GM13976 (cell line): ENCODE data around the gene SMYD4.
"Not testable (repeated sequence)": the region's sequence is repeated elsewhere in the genome, so short reads cannot be mapped to it uniquely, and the experiment has no call there.

Experiments used
- DNase-seq: peaks from one replicate; pipeline ENCODE4 v3.0.0; 2012; ENCODE audit warnings: low spot score
- in situ Hi-C: fragments of 300-500 bp; cut with MboI; formaldehyde crosslinking; loops from one replicate; pipeline ENCODE4 v1.12.0; 2022; ENCODE audit warnings: low sequenced_read_pairs, mixed read lengths, inconsistent platforms; ENCODE audit not compliant: unreplicated experiment
- TF ChIP-seq, protein P1 (sequence below): IDR thresholded peaks from 2 replicates; pipeline ENCODE4 v1.5.1; 2012; ENCODE audit warnings: borderline replicate concordance, mild to moderate bottlenecking; ENCODE audit not compliant: insufficient read depth; ENCODE audit errors: extremely low read depth, missing control alignments, control extremely low read depth

Gene SMYD4

DNA sequence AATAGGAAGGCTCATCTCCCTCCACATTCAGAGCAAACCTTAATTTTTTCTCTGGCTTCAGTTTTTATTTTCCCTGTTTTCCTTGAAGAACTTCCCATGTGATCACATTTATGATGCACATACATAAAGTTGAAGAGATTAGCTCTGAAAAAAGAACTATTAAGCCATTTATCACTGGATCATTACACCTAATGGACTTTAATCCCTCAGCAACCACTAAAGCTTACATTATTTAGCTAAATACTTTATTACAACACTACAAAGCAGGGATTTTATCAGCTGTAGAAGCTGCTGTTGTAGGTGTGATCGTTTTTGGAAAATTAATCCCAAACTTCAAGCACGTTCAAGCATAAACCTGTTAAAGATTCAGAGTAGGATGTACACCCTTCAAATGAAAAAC, 21.1 kb downstream of the SMYD4 start:
- TF ChIP-seq, protein P1, sequence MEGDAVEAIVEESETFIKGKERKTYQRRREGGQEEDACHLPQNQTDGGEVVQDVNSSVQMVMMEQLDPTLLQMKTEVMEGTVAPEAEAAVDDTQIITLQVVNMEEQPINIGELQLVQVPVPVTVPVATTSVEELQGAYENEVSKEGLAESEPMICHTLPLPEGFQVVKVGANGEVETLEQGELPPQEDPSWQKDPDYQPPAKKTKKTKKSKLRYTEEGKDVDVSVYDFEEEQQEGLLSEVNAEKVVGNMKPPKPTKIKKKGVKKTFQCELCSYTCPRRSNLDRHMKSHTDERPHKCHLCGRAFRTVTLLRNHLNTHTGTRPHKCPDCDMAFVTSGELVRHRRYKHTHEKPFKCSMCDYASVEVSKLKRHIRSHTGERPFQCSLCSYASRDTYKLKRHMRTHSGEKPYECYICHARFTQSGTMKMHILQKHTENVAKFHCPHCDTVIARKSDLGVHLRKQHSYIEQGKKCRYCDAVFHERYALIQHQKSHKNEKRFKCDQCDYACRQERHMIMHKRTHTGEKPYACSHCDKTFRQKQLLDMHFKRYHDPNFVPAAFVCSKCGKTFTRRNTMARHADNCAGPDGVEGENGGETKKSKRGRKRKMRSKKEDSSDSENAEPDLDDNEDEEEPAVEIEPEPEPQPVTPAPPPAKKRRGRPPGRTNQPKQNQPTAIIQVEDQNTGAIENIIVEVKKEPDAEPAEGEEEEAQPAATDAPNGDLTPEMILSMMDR = no peak
- in situ Hi-C loops = no loop called here
- no peak for DNase-seq

DNA sequence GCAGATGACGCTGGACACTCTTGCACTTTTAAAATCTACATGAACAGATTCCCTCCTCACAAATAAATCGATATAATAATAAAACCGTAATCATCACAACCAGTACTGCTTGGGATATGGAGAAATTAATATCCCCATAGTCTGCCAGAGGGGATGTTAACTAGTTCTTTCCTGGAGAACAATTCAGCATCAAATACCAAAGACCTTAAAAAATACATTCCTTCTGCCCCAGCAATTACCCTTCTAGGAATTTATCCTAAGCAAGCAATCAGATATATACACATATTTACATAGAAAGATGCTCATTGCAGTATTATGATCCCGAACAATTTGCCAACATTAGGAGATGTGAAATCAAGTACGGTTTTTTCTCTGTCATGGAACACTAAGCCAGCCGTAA, 21.8 kb downstream of the SMYD4 start:
- TF ChIP-seq, protein P1 = no peak
- DNase-seq = no peak
- in situ Hi-C loops = no loop called here

DNA sequence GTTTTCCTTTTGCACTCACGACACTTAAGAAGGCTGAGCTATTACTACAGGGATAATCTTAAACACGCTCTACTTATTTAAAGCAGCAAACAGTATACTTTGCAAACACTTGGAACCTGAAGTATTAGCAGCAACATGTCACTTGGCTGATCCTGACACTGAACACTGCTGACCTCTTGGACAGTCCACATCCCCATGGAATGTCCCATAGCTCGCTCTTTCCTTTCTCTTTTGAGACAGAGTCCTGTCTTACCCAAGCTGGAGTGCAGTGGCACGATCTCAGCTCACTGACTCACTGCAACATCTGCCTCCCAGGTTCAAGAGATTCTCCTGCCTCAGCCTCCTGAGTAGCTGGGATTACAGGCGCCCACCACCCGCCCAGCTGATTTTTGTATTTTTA, 26.4 kb downstream of the SMYD4 start:
- in situ Hi-C loops = no loop called here
- no peak for DNase-seq
- TF ChIP-seq, protein P1 = no peak

DNA sequence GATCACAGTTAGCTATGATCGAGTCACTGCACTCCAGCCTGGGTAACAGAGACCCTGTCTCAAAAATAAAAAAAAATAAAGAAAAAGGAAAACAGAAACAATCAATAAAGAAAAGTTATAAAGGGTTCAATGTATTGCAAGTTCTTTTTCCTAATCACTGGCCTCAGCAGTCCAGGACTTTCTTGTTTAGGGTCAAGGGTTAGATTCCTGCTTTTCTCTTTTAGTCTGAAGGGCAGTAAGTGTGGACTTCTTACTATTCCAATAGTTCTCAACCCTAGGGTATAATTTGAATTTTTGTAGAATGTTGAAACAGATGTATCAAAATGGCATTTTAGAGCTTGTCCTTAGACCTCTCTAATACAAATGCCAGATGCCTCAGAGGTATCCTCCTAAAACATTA, 27.3 kb downstream of the SMYD4 start:
- in situ Hi-C loops = no loop called here

DNA sequence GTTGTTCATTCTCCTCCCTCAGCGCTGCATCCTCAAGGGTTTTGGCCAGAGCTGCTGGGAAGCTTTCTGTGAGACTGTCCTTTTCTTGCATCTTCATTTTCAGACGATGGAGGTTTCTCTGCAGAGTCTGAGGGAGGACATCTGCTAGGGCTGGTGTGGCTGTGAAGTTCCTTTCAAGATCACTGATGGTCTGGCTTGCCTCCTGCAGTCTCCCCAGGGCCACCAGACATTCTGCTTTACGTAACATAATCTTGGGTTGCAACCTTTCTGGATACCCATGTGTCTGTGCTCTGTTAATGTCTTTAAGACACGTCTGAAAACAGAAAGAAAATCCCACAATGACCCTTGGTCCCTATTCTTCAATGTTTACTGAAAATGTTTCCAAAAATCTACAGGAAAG, 29.0 kb downstream of the SMYD4 start:
- no peak for DNase-seq
- TF ChIP-seq, protein P1 = no peak
- in situ Hi-C loops = no loop called here

More for the DNA sequence above, 27.3 kb downstream of the SMYD4 start:
- DNase-seq = no peak
- TF ChIP-seq, protein P1 = no peak

DNA sequence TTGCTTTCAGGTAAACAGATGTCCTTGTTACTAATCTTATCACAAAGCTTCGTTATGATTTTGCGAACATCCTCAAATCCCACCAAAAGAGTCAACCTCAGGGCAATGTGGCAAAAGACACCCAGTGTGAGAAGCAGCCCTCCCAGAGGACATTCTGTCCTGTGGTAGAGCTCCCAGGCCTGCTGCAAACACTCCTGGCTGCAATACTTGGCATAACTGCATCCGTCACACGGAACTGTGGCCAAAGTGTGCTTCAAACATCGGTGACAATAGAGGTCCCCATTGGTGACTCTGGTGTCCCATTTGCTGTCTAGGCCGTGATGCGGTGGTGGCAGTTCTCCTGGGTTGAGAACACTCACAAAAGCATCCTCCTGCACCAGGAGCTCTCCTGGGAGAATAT, 29.5 kb downstream of the SMYD4 start:
- in situ Hi-C loops = no loop called here
- TF ChIP-seq, protein P1 = no peak
- DNase-seq = no peak

DNA sequence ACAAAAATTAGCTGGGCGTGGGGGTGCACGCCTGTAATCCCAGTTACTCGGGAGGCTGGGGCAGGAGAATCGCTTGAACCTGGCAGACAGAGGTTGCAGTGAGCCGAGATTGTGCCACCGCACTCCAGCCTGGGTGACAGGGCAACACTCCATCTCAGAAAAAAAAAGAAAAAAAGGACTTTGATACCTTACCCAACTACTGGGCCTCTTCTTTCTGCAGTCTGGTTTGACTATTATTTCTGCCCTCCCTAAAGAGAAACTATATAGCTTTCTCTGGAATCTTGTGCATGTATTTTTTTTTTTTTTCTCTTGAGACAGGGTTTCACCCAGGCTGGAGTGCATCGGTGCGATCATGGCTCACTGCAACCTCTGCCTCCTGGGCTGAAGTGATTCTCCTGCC, 31.9 kb downstream of the SMYD4 start:
- in situ Hi-C loops, DNase-seq: not testable (repeated sequence)

DNA sequence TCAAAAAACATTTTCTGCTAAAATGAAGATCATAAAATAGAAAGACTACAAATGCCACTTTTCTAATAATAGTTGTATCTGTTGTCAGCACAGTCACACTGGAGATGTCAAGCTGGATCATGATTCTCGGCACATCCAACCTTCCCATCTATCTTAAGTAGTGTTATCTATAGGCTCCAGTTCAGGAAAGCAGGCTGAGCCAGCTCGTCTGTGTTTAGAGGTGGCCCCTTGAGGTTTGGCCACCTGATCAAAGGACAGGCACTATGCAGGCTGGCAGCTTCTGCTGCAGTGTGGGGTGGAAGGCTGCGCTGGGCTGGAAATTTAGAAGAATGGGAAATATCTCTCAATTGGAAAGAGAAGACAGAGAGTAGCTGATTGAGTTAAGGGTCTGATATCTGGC, 32.4 kb downstream of the SMYD4 start:
- DNase-seq = no peak
- TF ChIP-seq, protein P1 = no peak
- in situ Hi-C loops = no loop called here
